ENCODE measurements around the gene SMIM32.

- no peak for TF ChIP-seq CTCF (IDR thresholded peaks at IDR 0.05)
- no peak for TF ChIP-seq POLR2A (IDR thresholded peaks at IDR 0.05; ENCODE audit: low read depth)
Measured at GRCh38 chr5:136190091-136190720, 2.8 kb downstream of the SMIM32 start.
